Stimulated activated CD8-positive, alpha-beta memory T cell treated with anti-CD3 and anti-CD28 coated beads, Interleukin-15, amount 100 ng/mL, for 24 hours (primary cell): ENCODE data around the gene CELSR3.
A peak's percentile ranks its signal among the peaks of the same experiment; 100 is the strongest.

Experiments used
- DNase-seq: peaks from one replicate; pipeline ENCODE4 v3.0.0-alpha.2; 2020; ENCODE audit warnings: low read depth

The CELSR3 gene

DNA sequence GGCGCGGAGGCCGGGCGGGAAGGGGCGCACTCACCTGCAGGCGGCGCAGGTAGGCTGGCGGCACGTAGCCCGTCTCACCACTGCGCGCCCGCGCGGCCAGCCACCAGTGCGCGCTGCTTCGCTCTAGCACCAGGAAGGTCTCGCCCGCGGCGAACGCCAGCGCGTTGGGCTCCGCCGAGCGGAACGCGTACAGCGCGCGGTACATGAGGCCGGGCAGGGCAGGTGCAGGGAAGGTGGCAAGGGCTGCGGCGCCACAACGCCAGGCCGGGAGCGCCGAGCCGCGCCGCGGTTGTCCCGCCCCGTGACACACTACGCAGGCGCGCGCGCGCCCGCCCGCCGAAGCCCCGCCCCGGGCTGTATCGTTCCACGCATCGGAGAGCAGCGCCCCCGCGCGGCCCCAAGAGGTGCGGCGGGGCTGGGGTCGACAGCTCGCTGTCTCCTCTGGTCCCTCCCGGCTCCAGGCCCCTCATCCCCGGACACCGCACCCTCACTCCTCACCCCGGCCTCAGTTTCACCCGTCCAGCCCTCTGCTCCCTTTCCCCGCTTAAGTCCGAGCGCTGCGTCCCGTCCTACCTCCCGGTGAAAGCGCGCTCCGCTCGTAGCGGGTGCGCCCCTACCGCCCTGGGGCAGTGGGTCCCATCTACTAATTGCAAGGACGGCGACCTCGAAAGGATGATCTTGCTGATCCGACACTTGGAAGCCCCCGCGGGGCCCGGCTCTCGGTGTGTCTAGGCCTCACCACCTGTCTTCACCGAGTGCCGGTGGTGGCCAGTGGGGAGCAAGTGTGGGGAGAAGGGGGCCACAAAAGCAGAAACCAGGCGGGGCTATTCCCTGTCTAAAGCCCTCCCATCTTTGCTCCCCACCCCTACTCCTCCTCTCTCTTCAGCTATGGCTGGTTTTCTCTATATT is 23.2 kb upstream of the CELSR3 start, which contains the start of gene NCKIPSD:
Gene NCKIPSD, minus strand, starts transcription at position 313 of the 909 bp plus-strand sequence. Its CDS starts 108 bp downstream, at position 205.
- peak; percentile 89 for DNase-seq

DNA sequence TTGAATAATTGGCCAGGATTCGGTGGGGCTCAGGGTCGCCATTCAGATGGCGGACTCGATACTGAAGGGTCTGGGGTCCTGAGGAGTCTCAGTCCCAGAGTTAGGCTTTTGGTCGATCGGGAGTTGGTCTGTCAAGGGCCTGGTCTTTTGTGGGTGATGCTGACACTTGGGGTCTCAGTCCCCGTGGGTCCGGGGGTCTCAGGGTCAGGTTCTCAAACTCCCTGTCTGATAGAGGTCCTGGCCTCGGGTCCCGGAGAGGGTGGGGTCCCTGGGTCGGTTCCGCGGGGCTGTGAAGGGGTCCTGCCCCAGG is 22.6 kb upstream of the CELSR3 start:
- no peak for DNase-seq

DNA sequence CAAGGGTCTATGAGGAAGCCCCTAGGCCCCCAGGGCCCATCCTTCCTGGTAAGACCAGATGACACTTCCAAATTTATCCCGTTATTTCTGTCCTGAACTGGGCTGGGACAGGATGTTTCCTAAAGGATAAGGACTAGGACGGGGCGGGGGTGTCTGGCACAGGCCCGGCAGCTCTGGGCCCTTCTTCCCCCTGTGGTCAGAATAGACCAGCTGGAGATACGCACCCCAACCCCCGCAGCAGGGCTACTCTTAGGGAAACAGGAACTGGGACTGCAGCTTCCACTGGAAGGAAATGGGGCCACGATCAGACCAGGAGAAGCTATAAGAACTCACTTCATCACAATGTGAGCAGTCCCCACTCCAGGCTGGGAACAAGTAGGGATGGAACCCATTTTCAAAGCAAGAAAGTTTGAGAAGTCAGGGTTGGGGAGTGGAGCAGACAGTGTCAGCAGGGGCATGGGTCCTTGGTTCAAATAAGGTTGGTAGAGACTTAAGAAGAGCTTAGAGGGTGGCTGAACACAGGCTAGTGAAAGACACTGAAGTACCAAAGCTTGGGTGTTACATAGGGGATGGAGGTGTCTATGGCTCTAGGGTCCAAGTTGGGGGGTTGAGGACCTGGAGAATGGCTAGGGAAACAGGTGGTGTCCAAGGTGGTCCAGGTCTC is 21.9 kb upstream of the CELSR3 start:
- DNase-seq, result no peak

DNA sequence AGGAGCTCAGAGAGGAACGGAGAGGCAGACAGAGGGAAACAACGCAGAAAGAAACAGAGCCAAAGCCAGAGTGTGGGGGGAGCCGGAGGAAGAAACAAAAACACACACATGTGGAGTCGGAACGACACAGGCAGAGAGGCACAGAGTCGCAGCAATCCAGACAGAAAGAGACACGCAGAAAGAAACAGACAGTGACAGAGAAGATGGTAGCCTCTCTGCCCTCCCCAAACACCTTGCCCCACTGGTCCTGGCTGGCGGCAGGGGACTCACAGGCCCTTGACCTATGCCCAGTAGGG is 21.3 kb upstream of the CELSR3 start:
- DNase-seq, result no peak

DNA sequence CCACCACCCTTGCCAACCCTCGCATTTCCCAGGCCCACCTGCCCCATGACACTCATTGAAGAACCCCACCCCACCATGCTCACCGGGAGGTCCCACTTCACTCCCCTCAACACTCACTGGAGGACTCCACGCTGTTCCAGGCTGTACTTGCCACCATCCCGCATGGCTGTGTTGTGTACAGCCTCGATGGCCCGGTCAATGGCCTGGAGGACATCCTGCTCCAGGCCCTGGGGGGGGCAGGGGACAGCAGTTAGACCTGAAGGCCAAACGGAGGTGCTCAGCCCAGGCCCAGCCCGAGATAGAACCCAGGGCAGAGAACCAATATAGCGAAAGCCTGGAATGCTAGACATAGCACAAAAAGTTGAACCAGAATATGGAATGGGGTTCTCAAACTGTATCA is 20.1 kb upstream of the CELSR3 start:
- no peak for DNase-seq

DNA sequence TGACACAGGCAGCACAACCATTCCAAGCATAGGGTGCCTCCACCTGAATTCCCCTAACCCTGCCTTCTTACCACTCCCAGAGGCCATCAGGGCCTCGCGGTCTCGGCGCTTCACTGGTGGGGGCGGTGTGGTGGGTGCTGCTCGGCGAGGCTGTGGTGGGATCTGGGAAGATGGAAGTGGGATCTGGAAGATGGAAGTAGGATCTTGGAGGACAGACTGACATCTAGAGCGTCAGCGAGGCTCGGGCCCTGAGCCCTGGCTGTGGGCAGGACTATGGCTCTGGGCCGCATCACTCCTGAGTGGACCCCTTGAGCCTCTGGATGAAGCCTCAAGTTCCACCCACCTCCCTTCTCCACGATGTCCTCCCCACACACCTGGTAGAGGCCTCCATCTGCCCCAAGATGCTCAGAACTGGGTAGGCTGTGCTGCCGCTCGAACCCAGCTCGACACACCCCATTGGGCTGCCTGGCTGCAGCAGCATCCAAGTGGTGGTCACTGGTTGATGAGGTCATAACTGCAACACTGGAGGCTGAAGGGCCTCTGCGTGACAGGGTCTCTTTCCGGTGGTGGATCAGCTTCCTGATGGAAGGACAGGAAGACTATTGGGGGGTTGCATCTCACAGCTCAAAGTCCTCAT is 19.4 kb upstream of the CELSR3 start:
- no peak for DNase-seq

DNA sequence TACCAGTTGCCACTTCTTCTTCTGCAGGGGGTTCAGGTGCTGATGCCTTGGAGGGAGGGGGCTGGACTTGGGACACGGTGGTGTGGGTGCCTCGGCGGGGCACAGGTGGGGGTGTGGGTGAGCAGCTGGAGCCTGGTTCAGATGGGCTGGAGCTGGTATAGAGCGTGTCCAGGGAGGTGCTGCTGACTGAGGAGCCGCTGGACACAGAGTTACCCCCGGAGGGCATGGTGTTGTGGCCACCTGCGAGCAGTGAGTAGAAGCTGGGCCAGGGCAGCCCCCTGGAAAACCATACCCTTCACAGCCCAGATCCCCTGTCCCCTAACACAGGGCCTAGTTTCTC is 18.8 kb upstream of the CELSR3 start:
- DNase-seq, result no peak

DNA sequence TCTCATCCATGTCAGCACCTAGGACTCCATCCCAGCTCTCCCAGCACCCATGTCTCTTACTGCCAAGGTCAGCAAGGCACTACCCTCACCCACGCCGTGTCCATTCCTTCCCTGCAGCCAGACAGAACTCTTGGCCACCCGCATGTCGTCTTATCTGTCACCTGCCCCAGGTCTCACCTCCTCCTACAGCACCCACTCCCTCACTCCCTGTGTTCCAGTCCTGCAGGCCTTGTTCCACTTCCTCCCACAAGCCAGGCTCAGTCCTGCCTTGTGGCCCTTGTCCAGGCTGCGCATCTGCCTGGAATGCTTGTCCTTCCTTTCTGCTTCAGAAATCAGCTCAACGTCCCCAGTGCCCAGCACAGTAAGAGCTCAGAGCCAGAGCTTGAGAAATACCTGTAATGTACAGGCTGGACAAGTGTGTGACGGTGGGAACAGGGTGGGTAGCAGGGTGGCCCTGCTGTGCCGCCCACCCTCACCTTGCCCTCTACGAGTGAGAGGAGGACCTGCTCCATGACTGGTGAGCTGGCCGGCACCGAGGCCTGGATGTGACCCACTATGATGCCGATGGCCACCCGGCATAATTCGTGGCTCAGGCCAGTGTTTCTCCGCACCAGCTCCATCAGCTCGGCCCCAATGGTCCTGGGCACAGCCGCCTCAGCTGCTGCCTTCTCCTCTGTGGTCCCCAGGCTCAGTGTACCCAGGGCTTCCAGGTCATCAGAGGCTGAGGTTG is 18.3 kb upstream of the CELSR3 start:
- DNase-seq, result no peak

DNA sequence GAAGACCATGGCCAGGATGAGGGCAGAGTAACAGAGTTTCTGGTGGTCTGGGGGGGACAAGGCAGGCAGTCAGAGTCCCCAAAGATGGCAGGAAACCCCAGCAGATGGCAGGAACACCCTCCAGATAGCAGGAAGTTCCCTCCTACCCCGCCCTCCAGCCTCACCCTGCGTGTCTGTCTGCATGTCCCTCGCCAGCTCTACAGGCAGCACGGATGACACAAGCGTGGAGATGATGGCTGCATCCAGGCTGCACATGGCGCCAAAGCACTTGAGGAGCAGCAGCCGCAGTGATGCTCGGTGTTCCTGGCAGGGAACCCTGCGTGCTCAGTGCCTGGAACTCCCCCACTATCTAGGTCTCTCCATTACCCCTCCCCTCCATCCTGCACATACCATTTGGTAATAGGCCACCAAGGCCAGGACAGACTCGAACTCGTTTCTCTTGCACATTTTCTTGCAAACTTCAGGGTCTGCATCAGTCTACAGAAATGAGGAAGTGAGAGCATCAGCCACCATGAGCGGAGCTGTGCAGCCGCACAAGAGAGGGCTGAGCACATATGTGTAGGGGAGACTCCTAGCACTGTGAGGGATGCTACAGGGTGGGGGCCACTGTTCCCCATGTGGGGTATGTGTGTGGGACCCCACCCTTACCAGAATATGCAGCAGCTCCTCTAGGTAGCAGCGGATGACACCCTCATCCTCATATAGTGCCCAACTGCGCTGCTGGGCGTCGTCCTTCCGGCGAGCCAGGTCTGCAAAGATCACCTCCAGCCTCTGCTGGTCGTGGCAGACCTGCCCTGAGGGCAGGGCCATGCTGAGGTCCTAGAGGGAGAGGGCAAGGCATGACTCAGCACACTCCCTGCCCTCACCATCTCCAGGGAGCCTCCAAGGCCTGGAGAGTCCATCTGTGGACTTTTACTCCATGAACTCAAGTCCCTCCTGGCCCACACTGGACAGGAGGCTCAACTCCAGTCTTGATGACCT is 17.0 kb upstream of the CELSR3 start:
- no peak for DNase-seq

DNA sequence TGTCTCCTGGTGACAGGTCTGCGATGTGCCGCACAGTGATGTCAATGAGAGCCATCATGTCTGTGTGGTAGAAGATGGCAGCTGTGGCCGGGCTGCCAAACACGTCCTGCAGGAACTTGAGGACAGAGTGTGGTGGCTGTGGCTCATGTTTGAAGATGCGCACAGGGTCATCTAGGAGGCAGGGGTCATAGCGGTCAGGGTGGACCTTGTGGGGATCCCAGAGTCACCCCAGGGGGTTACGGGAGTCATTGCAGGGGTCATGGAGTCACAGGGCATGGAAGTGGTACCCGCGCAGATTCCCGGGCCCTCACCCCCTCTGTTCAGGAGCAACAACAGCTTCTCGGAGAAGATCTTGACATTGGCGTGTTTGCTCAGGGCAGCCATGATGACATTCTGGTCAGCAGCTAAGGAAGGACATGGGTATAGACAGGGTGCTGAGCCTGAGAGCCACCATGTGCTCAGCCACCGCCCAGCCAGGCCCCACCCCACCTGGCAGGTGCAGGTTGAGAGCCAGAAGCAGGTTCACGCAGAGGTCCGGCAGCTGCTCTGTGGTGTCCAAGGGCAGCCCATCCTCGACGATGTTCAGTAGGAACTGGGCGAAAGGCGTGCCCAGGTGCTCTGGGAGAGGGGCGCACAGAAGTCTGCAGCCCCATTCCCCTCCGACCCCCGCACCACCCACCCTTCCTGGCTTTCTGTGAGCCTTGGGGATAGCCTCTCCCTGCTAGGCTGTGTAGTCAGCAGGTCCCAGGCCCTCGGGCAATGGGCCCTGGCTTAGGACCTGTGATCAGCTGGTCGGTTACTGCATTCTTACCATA is 16.1 kb upstream of the CELSR3 start:
- DNase-seq, result no peak

DNA sequence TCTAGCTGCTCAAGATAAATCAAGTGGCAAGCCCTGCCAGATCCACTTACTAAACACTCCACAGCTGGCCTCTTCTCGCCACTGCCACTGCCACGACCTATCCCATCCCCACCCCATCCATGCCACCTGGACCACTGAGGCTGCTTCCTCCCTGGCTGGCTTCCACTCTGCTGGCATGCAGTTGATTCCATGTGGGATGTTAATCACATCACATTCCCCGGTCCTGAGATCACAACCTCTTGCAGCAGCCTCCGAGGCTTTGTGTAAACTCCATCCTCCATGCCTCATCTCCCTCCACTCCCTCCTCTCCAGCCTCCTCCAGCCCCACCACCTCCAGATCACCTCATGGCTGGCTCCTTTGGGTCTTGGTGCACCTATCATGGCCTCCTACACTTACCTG is 15.4 kb upstream of the CELSR3 start:
- no peak for DNase-seq

DNA sequence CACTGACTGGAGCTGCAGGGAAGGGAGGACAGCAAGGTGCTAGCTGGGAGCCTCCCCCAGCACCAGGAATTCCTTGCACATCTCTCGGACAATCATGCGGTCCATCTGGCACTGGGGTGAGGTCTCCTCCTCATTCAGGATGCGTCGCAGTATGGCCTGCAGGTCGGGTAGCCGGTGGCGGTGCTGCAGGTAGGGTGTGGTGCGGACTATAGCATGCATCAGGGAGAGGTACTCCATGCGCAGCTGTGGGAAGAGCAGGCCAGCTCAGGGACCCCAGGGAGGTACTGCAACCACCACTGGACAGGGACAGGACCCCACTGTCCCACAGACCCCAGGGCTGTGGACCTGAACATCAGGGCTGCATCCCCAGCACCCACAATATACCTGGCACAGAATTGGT is 11.8 kb upstream of the CELSR3 start:
- no peak for DNase-seq

DNA sequence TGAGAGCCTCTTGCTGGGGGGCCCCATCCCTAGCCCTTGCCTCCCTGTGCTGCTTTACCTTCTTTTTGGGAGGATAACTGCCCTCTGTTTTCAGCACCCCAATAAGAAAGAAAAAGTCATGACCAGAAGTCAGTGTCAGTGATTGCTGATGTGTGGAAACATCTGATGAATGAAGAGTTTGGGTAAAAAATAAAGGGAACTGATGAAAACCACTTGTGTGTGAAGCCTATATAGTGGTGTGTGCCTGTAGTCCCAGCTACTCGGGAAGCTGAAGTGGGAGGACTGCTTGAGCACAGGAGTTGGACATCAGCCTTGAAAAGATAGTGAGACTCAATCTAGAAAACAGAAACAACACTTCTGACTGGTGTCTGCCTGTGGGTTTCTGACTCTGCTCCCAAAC is 9.8 kb upstream of the CELSR3 start:
- no peak for DNase-seq

DNA sequence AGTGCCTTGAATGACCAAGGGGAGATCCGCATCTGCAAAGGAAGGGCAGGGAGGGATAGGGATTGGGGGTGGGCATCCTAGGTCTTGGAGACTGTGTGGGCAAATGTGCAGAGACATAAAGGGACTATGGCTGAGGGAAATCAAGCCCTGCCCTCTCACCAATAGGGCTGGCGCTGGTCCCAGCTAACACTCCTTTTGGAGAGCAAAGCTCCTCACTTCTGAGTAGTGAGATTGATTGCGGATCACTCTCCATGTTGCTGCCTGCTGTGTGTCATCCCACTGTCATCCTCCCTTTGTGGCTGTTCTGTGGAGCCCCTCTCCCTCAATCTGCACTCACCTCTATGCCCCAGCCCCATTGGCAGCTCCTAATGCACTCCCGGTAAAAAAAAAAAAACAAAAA is 2.2 kb upstream of the CELSR3 start:
- no peak for DNase-seq

DNA sequence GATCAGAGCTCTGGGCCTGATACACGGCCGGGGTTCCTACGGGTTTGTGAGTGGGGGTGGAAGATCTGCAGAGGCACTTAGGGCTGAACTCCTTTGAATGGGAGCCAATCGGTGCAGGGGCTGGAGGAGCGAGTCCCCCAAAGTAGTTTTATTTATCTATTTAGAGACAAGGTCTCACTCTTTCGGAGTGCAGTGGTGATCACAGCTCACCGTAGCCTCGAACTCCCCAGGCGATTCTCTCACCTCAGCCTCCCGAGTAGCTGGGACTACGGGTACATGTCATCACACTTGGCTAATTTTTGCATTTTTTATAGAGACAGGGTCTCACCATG is 1.6 kb upstream of the CELSR3 start:
- DNase-seq, result no peak

DNA sequence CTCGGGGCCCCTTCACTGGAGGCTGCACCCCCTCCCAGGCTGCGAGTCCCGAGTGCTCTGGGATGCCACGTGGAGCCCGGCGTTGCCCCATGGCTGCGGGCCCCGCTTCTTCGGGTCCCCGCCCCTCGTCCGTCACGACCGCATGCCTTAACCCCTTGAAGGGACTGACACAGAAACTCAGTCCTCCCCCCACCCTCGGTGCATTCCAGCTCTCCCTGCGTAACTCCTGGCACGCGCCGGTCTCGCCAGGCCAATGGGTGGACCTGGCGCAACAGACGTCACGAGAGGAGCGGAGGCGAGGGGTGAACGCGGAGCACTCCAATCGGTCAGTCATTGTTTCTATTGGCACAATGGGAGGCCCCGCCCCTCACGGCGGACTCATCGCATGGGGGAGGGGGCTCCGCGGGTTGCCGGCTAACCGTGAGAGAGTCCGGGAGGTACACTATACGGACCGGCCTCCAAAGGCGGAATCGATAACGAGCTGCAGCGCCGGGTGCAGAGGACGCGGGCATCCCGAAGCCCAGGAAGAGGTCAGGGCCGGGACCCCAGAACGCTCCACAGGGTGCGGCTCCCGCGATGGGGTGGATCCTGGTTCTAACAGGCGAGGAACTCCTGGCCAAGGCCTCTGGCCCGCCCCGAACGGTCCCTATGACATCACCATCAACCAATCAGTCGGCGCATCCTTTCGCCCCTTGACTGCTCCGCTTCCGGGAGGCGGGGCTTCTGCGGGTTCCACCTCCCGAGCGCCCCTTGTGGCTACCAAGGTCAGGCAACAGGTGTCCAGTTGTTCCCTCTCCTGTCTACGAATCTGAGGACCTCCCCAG is 1.0 kb upstream of the CELSR3 start:
- peak; percentile 67 for DNase-seq

DNA sequence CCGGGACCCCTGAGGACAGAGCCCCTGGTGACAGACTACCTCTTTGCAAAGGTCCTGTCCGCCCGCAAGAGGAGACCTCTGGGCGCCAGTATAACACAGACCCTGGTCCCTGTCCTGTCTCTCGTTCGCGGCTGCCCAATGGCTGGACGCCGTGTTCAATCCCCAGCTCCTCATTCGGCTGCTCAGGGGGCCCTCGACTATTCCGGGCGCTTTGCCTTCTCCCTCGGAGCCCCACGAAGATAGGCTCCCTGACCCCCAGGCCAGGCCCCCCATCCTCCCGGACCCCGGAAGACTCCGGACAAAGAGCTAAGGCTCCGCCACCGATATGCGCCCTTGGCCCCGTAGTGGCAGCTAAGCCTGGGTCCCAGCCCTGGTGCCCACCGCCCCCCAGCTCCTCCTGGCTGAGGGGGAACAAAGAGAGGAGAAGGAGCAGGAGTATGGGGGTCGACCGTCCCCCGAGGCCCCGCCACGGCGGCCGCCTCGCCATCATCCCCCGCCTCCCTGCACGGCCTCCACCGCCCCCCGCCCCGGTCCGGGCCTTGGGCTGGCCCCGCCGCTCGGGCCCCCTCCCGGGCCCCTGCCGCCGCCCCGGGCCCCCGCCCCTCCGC is 437 bp downstream of the CELSR3 start:
- no peak for DNase-seq

DNA sequence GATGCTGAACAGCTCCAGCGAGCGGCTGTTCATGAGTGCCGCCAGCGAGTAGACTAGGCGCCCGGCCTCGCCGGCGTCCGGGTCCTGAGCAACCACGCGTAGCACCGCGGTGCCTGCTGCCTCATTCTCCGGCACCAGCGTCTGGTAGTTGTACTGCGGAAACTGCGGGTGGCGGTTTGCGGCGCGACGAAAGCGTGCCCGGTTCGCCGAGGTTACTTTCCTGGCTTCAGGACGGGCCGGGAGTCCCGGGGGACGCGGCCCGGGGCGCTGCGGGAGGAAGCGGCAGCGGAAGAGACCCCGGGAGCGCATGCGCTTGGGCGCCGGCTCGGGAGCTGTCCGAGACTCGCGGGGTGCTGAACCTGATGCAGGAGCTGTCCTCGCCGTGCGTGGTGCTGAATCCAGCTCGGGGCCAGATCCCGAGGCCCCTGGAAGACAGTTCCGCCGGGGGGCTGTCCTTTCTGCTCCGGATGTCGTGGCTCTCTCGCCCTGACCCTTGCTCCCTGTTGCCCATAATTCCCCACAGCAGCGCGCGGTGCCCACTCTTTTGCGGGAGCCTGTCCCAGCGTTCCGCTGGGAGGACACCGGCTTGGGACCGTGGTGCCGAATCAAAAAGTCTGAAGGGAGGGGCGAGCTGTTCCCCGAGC is 1.1 kb downstream of the CELSR3 start:
- DNase-seq, result peak; percentile 72

DNA sequence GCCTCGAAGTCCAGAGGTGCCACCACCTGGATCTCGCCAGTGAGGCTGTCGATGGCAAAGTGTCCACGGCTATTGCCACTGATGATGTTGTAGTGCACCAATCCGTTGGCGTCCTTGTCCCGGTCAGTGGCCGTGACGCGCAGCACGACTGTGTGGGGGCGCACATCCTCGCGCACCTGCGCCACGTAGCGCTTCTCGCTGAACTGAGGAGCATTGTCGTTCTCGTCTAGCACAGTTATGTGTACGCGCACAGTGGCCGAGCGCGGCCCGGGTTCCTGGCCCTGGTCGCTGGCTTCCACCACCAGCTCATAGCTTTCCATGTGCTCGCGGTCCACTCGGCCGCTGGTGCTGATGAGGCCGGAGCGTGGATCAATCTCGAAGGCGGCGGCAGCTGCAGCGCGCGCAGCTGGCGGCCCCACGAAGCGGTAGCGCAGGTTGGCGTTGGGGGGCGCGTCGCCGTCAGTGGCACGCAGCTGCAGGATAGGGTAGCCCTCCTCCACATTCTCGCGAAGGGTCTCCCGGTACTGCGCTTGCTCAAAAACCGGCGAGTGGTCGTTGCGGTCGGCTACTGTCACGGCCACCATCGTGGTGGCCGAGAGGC is 1.8 kb downstream of the CELSR3 start:
- no peak for DNase-seq
